ENCODE results near the gene UTP3.
"Not testable (repeated sequence)": the region's sequence is repeated elsewhere in the genome, so short reads cannot be mapped to it uniquely, and the experiment has no call there.

UTP3 gene

DNA sequence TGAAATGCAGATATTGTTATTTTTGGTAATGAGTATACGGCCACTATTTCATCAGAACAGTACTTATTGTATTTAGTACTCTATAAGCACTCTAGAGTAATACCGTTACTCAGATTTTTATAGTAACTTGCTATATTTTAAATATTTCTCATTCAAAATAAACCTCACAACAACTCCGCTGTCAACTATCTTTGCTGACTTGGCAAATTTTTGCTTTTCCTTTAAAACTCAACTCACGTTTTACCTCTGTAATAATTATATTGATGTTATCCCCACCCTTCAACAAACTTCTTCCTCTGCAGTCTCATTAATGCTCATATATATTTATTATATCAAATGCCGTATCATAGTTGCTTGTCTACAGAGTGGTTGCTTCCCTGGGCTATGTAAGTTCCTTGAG is 31.0 kb upstream of the UTP3 start:
- Histone ChIP-seq H3K23ac (ENCODE audit: low read length) (no peak overlapping the region), H3K4me3 (ENCODE audit: low read length) (no peak overlapping the region), H2BK5ac (ENCODE audit: low read length) (no peak overlapping the region), H2BK120ac (ENCODE audit: low read depth, low read length) (no peak overlapping the region), H3K79me1 (ENCODE audit: low read length) (no peaks in the 10 kb centered on the region), H4K8ac (ENCODE audit: low read depth, low read length) (no peak overlapping the region), H3K27me3 (ENCODE audit: insufficient read depth, low read length, poor library complexity) (no peaks in the 10 kb centered on the region), H2BK15ac (replicated peaks; ENCODE audit: low read depth) (no peak overlapping the region), H3K56ac (ENCODE audit: low read length) (no peak overlapping the region), H2AK5ac (ENCODE audit: low read length) (no peak overlapping the region), H3K27ac (ENCODE audit: low read depth, low read length) (no peak overlapping the region), H3K79me2 (ENCODE audit: control insufficient read depth, insufficient read depth, low read length) (no peaks in the 10 kb centered on the region), H3K4me1 (ENCODE audit: control insufficient read depth, low read depth, low read length) (no peaks in the 10 kb centered on the region), H3K4ac (ENCODE audit: low read depth, low read length) (no peak overlapping the region), H3K18ac (ENCODE audit: low read length) (no peak overlapping the region), H3K9ac (ENCODE audit: low read length) (no peak overlapping the region), H4K5ac (ENCODE audit: low read length) (no peak overlapping the region), H3K4me2 (ENCODE audit: low read length) (no peak overlapping the region), H3K36me3 (ENCODE audit: control insufficient read depth, insufficient read depth, low read length) (no peaks in the 10 kb centered on the region)
- WGBS (ENCODE audit: extremely low coverage, insufficient coverage, low lambda C conversion rate), result 100% methylated on average over 2 of the region's 5 CpGs
- no peak for DNase-seq

DNA sequence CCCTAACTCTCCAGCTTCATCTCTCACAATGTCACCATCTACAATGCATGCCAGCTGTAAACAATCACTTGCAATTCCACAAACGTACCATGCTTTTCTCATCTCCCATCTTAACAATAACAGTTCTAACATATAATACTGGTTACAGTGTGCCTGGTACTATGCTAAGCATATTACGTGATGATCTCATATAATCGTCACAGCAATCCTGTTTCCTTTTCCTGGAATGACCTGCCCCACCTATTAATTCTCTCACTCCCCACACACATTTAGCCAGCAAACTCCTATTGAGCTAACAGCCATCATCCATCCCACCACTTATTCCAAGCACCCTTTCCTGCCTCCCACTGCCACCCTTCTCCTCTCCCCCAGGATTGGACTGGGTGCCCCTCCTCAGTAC is 29.9 kb upstream of the UTP3 start:
- H3K36me3 ChIP-seq (ENCODE audit: control insufficient read depth, insufficient read depth, low read length), result no peaks in the 10 kb centered on the region
- H3K4me2 ChIP-seq (ENCODE audit: low read length), result no peak overlapping the region
- no peaks in the 10 kb centered on the region for H3K27me3 ChIP-seq (ENCODE audit: insufficient read depth, low read length, poor library complexity)
- H2BK15ac ChIP-seq (replicated peaks; ENCODE audit: low read depth), result no peak overlapping the region
- H3K9ac ChIP-seq (ENCODE audit: low read length), result no peak overlapping the region
- H3K23ac ChIP-seq (ENCODE audit: low read length), result no peak overlapping the region
- H2AK5ac ChIP-seq (ENCODE audit: low read length), result no peak overlapping the region
- H3K27ac ChIP-seq (ENCODE audit: low read depth, low read length), result no peak overlapping the region
- no peaks in the 10 kb centered on the region for H3K79me2 ChIP-seq (ENCODE audit: control insufficient read depth, insufficient read depth, low read length)
- no peaks in the 10 kb centered on the region for H3K4me1 ChIP-seq (ENCODE audit: control insufficient read depth, low read depth, low read length)
- no CpG with 5 or more reads among the region's 3 CpGs for WGBS (ENCODE audit: extremely low coverage, insufficient coverage, low lambda C conversion rate)
- H2BK120ac ChIP-seq (ENCODE audit: low read depth, low read length), result no peak overlapping the region
- no peak overlapping the region for H4K8ac ChIP-seq (ENCODE audit: low read depth, low read length)
- H2BK5ac ChIP-seq (ENCODE audit: low read length), result no peak overlapping the region
- H3K4me3 ChIP-seq (ENCODE audit: low read length), result no peak overlapping the region
- no peaks in the 10 kb centered on the region for H3K79me1 ChIP-seq (ENCODE audit: low read length)
- H3K56ac ChIP-seq (ENCODE audit: low read length), result no peak overlapping the region
- H3K4ac ChIP-seq (ENCODE audit: low read depth, low read length), result no peak overlapping the region
- no peak overlapping the region for H3K18ac ChIP-seq (ENCODE audit: low read length)
- H4K5ac ChIP-seq (ENCODE audit: low read length), result no peak overlapping the region
- DNase-seq, result no peak

DNA sequence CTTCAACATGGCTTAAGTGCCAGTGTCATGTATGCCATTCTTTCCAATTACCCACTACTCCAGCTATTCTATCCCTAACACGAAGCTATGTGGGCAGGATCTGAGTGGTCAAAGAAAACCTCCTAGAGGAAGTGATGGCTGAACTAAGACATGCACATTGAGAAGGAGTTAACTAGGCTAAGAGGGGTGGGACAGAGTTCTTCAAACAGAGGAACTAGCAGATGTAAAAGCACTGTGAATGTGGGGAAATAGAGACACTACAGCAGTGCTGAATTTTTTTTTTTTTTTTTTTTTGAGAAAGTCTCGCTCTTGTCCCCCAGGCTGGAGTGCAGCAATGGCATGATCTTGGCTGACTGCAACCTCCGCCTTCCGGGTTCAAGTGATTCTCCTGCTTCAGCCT is 28.2 kb upstream of the UTP3 start:
- Histone ChIP-seq H2BK5ac (ENCODE audit: low read length) (no peak overlapping the region), H2BK15ac (replicated peaks; ENCODE audit: low read depth) (no peak overlapping the region), H3K4me2 (ENCODE audit: low read length) (no peak overlapping the region), H3K4ac (ENCODE audit: low read depth, low read length) (no peak overlapping the region), H3K79me2 (ENCODE audit: control insufficient read depth, insufficient read depth, low read length) (no peaks in the 10 kb centered on the region), H4K5ac (ENCODE audit: low read length) (no peak overlapping the region), H3K27me3 (ENCODE audit: insufficient read depth, low read length, poor library complexity) (no peaks in the 10 kb centered on the region), H2BK120ac (ENCODE audit: low read depth, low read length) (no peak overlapping the region), H3K36me3 (ENCODE audit: control insufficient read depth, insufficient read depth, low read length) (no peaks in the 10 kb centered on the region), H3K23ac (ENCODE audit: low read length) (no peak overlapping the region), H3K56ac (ENCODE audit: low read length) (no peak overlapping the region), H3K4me1 (ENCODE audit: control insufficient read depth, low read depth, low read length) (no peaks in the 10 kb centered on the region), H3K4me3 (ENCODE audit: low read length) (no peak overlapping the region), H2AK5ac (ENCODE audit: low read length) (no peak overlapping the region), H4K8ac (ENCODE audit: low read depth, low read length) (no peak overlapping the region), H3K79me1 (ENCODE audit: low read length) (no peaks in the 10 kb centered on the region), H3K18ac (ENCODE audit: low read length) (no peak overlapping the region), H3K27ac (ENCODE audit: low read depth, low read length) (no peak overlapping the region), H3K9ac (ENCODE audit: low read length) (no peak overlapping the region)
- WGBS (ENCODE audit: extremely low coverage, insufficient coverage, low lambda C conversion rate), result no CpG with 5 or more reads among the region's 4 CpGs
- no peak for DNase-seq

DNA sequence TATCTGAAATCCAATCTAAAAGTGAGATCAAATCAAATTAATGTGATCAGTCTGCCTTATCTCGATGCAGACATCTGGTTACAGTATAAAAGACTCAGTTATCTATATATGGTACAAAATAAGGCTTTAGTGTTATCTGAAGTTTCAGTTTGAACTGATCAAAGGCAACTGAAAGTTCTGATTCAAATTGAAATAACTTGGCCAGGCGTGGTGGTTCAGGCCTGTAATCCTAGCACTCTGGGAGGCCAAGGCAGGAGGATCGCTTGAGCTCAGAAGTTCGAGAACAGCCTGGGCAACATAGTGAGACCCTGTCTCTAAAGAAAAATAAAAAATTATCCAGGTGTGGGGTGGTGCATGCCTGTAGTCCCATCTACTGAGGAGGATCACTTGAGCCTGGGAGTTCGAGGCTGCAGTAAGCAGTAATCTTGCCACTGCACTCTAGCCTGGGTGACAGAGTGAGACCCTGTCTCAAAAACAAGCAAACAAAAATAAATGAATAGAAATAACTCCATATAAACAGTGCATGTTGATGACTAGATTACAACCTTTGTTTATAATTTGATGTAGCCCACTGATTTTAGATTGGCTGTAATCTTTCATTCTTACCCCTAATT is 26.9 kb upstream of the UTP3 start:
- not testable (repeated sequence) for H3K27ac ChIP-seq (ENCODE audit: low read depth, low read length); H4K5ac ChIP-seq (ENCODE audit: low read length); H3K36me3 ChIP-seq (ENCODE audit: control insufficient read depth, insufficient read depth, low read length); H4K8ac ChIP-seq (ENCODE audit: low read depth, low read length); H2BK120ac ChIP-seq (ENCODE audit: low read depth, low read length); H3K4me1 ChIP-seq (ENCODE audit: control insufficient read depth, low read depth, low read length); H2BK15ac ChIP-seq (replicated peaks; ENCODE audit: low read depth); H2BK5ac ChIP-seq (ENCODE audit: low read length); H3K79me2 ChIP-seq (ENCODE audit: control insufficient read depth, insufficient read depth, low read length); DNase-seq; H3K4ac ChIP-seq (ENCODE audit: low read depth, low read length); H3K56ac ChIP-seq (ENCODE audit: low read length); H3K79me1 ChIP-seq (ENCODE audit: low read length); H3K27me3 ChIP-seq (ENCODE audit: insufficient read depth, low read length, poor library complexity); H3K4me3 ChIP-seq (ENCODE audit: low read length); H3K4me2 ChIP-seq (ENCODE audit: low read length); H2AK5ac ChIP-seq (ENCODE audit: low read length); H3K9ac ChIP-seq (ENCODE audit: low read length); H3K23ac ChIP-seq (ENCODE audit: low read length); H3K18ac ChIP-seq (ENCODE audit: low read length)
- WGBS (ENCODE audit: extremely low coverage, insufficient coverage, low lambda C conversion rate), result no CpG with 5 or more reads among the region's 5 CpGs

DNA sequence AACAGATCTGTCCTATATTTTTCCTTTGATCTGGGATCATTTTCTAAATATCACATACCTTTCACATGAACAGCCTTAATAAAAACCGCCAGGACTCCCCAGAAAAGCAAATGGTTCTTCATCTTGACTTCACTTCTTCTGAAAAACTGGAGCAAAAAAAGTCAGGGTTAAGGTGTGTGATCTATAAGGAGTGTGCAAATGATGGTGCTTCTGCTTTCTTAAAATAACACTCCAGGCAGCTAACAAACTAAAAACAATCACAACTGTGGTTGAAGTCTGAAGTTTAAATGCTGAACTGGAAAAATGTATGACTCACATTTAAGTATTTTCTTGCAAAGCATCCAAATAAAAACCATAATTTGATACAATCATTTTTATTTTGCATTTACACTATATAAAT is 22.0 kb upstream of the UTP3 start, which contains the start of gene JCHAIN:
TSS of gene JCHAIN (minus strand) at position 140 of the 400 bp plus-strand sequence. CDS start at position 122, 18 bp downstream.
- H3K4ac ChIP-seq (ENCODE audit: low read depth, low read length), result no peak within 1 kb of the TSS
- H3K18ac ChIP-seq (ENCODE audit: low read length), result no peak within 1 kb of the TSS
- no peaks in the 10 kb centered on the region for H3K4me1 ChIP-seq (ENCODE audit: control insufficient read depth, low read depth, low read length)
- no peak within 1 kb of the TSS for H3K27ac ChIP-seq (ENCODE audit: low read depth, low read length)
- DNase-seq, result no peak
- no peak within 1 kb of the TSS for H2BK5ac ChIP-seq (ENCODE audit: low read length)
- H4K5ac ChIP-seq (ENCODE audit: low read length), result no peak within 1 kb of the TSS
- no peak within 1 kb of the TSS for H3K4me2 ChIP-seq (ENCODE audit: low read length)
- no peaks in the 10 kb centered on the region for H3K79me1 ChIP-seq (ENCODE audit: low read length)
- H3K9ac ChIP-seq (ENCODE audit: low read length), result no peak within 1 kb of the TSS
- H3K23ac ChIP-seq (ENCODE audit: low read length), result no peak within 1 kb of the TSS
- H2BK15ac ChIP-seq (replicated peaks; ENCODE audit: low read depth), result no peak within 1 kb of the TSS
- no peak within 1 kb of the TSS for H4K8ac ChIP-seq (ENCODE audit: low read depth, low read length)
- H3K36me3 ChIP-seq (ENCODE audit: control insufficient read depth, insufficient read depth, low read length), result no peaks in the 10 kb centered on the region
- H2BK120ac ChIP-seq (ENCODE audit: low read depth, low read length), result no peak within 1 kb of the TSS
- no peak within 1 kb of the TSS for H3K4me3 ChIP-seq (ENCODE audit: low read length)
- no CpG with 5 or more reads among the region's 1 CpG for WGBS (ENCODE audit: extremely low coverage, insufficient coverage, low lambda C conversion rate)
- no peaks in the 10 kb centered on the region for H3K27me3 ChIP-seq (ENCODE audit: insufficient read depth, low read length, poor library complexity)
- H3K56ac ChIP-seq (ENCODE audit: low read length), result no peak within 1 kb of the TSS
- H2AK5ac ChIP-seq (ENCODE audit: low read length), result no peak within 1 kb of the TSS
- no peaks in the 10 kb centered on the region for H3K79me2 ChIP-seq (ENCODE audit: control insufficient read depth, insufficient read depth, low read length)

Measured in mesendoderm (in vitro differentiated cells).